GM23338 (cell line): ENCODE measurements around the gene TPRG1. TPM values are rescaled to one million over a fixed set of nuclear protein-coding genes. Genes with fewer than 3 reads are reported as not detected.

Source experiments
- ATAC-seq: fragments of 200-7000 bp; cut with Tn5 transposase; 3 replicates; pipeline ENCODE4 v1.9.1; 2020
- DNase-seq: peaks from one replicate; pipeline ENCODE4 v3.0.0-alpha.2; 2015; ENCODE audit warnings: low spot score
- H2AFZ ChIP-seq: fragments of 200-600 bp; sonication (generic); 2 replicates; pipeline ENCODE4 v1.8.0; 2016; ENCODE audit warnings: antibody characterized with exemption, mild to moderate bottlenecking, moderate library complexity
- H3F3A ChIP-seq: fragments of 200-600 bp; sonication (generic); replicated peaks from 2 replicates; pipeline ENCODE4 v1.8.0; 2017; ENCODE audit warnings: antibody characterized with exemption, mixed run types, low read depth
- H3K27ac ChIP-seq: fragments of 200-600 bp; sonication (generic); 2 replicates; pipeline ENCODE4 v1.6.1; 2016; ENCODE audit warnings: low read depth
- H3K27me3 ChIP-seq: fragments of 200-600 bp; sonication (generic); 2 replicates; pipeline ENCODE4 v1.8.0; 2016; ENCODE audit warnings: mild to moderate bottlenecking, mixed run types, moderate library complexity; ENCODE audit not compliant: insufficient read depth
- H3K36me3 ChIP-seq: fragments of 200-600 bp; sonication (generic); 2 replicates; pipeline ENCODE4 v1.8.0; 2016; ENCODE audit warnings: mild to moderate bottlenecking; ENCODE audit not compliant: insufficient read depth
- H3K4me1 ChIP-seq: fragments of 200-600 bp; sonication (generic); 2 replicates; pipeline ENCODE4 v1.8.0; 2016; ENCODE audit warnings: mild to moderate bottlenecking, moderate library complexity; ENCODE audit not compliant: insufficient read depth
- H3K4me2 ChIP-seq: fragments of 200-600 bp; sonication (generic); 2 replicates; pipeline ENCODE4 v1.7.1; 2017; ENCODE audit warnings: mixed run types
- H3K4me3 ChIP-seq: fragments of 200-600 bp; sonication (generic); 2 replicates; pipeline ENCODE4 v1.6.1; 2016; ENCODE audit warnings: mixed run types
- H3K79me2 ChIP-seq: fragments of 200-600 bp; sonication (generic); replicated peaks from 2 replicates; pipeline ENCODE4 v1.8.0; 2017; ENCODE audit warnings: mild to moderate bottlenecking; ENCODE audit not compliant: insufficient read depth
- H3K9me2 ChIP-seq: fragments of 200-600 bp; sonication (generic); 2 replicates; pipeline ENCODE4 v1.8.0; 2017; ENCODE audit not compliant: insufficient read depth
- H4K20me1 ChIP-seq: fragments of 200-600 bp; sonication (generic); replicated peaks from 2 replicates; pipeline ENCODE4 v1.8.0; 2017; ENCODE audit warnings: mild to moderate bottlenecking; ENCODE audit not compliant: insufficient read depth
- H3K27ac Mint-ChIP-seq: 2 replicates; pipeline ENCODE4 v1.8.0; 2020; ENCODE audit warnings: inconsistent platforms, mild to moderate bottlenecking, moderate library complexity, mixed read lengths
- H3K27me3 Mint-ChIP-seq: 3 replicates; pipeline ENCODE4 v1.8.0; 2022; ENCODE audit warnings: low read depth, mild to moderate bottlenecking, moderate library complexity, mixed read lengths, inconsistent platforms; ENCODE audit not compliant: insufficient read depth, poor library complexity
- H3K36me3 Mint-ChIP-seq: 3 replicates; pipeline ENCODE4 v1.8.0; 2021; ENCODE audit warnings: low read depth, mild to moderate bottlenecking, inconsistent platforms, moderate library complexity, mixed read lengths
- H3K4me1 Mint-ChIP-seq: 3 replicates; pipeline ENCODE4 v1.8.0; 2020; ENCODE audit warnings: mild to moderate bottlenecking, inconsistent platforms, mixed read lengths
- H3K4me3 Mint-ChIP-seq: 3 replicates; pipeline ENCODE4 v1.8.0; 2021; ENCODE audit warnings: moderate library complexity, mild to moderate bottlenecking, inconsistent platforms, mixed read lengths
- H3K9me3 Mint-ChIP-seq: 3 replicates; pipeline ENCODE4 v1.8.0; 2020; ENCODE audit warnings: moderate library complexity, mild to moderate bottlenecking, inconsistent platforms, mixed read lengths
- CREB1 ChIP-seq: fragments of 250-450 bp; sonication (Bioruptor Pico); IDR thresholded peaks from 2 replicates; pipeline ENCODE4 v1.5.0; 2020; ENCODE audit warnings: low read depth, mild to moderate bottlenecking, moderate library complexity
- EZH2 ChIP-seq: fragments of 200-600 bp; sonication (generic); IDR thresholded peaks from one replicate; pipeline ENCODE4 v1.8.0; 2017; ENCODE audit warnings: antibody characterized with exemption, mild to moderate bottlenecking, low read depth; ENCODE audit not compliant: unreplicated experiment
- EZH2phosphoT487 ChIP-seq: fragments of 200-600 bp; sonication (generic); IDR thresholded peaks from one replicate; pipeline ENCODE4 v1.8.1; 2018; ENCODE audit warnings: antibody characterized with exemption; ENCODE audit not compliant: unreplicated experiment
- JUNB ChIP-seq: IDR thresholded peaks from one replicate; pipeline ENCODE4 v1.6.1; 2016; ENCODE audit warnings: antibody characterized with exemption; ENCODE audit not compliant: unreplicated experiment
- NANOG ChIP-seq: IDR thresholded peaks from 2 replicates; pipeline ENCODE4 v1.6.1; 2016; ENCODE audit warnings: antibody characterized with exemption, borderline replicate concordance
- POLR2AphosphoS5 ChIP-seq: IDR thresholded peaks from 2 replicates; pipeline ENCODE4 v1.6.1; 2016; ENCODE audit warnings: antibody characterized with exemption, low read depth
- STAT1 ChIP-seq: IDR thresholded peaks from one replicate; pipeline ENCODE4 v1.6.1; 2016; ENCODE audit warnings: antibody characterized with exemption; ENCODE audit not compliant: unreplicated experiment
- ZNF114 ChIP-seq: fragments of 250-450 bp; sonication (Bioruptor Pico); IDR thresholded peaks from 2 replicates; pipeline ENCODE4 v1.5.0; 2020; ENCODE audit warnings: mild to moderate bottlenecking, moderate library complexity
- ZNF331 ChIP-seq: fragments of 250-450 bp; sonication (Bioruptor Pico); IDR thresholded peaks from 2 replicates; pipeline ENCODE4 v1.5.0; 2020; ENCODE audit warnings: low read depth, mild to moderate bottlenecking, moderate library complexity
- polyA plus RNA-seq: library from polyadenylated mRNA; unstranded; fragments of >200 nt; fragmentation: Nextera tagmentation; extraction: Ambion mirVana; gene quantifications from 2 replicates; pipeline ENCODE4 v1.2.1, GENCODE V29; 2016
- total RNA-seq: library from RNA; depleted of rRNA; stranded (reverse); fragments of >200 nt; shearing (Covaris generic); gene quantifications from 2 replicates; pipeline ENCODE4 v1.2.3, GENCODE V29; 2014
- TF ChIP-seq, protein P1 (sequence below), 2 experiments: fragments of 200-600 bp in 1 of 2; sonication (generic) in 1 of 2; conservative IDR thresholded peaks; 2 replicates each; pipeline versions ENCODE4 v1.5.1 to v1.6.1; 2016 to 2017; ENCODE audit warnings: antibody characterized with exemption in 2 of 2, low read depth in 2 of 2, mild to moderate bottlenecking in 2 of 2, moderate library complexity in 1 of 2
- TF ChIP-seq, protein P2 (sequence below): IDR thresholded peaks from 2 replicates; pipeline ENCODE4 v1.6.1; 2016; ENCODE audit warnings: antibody characterized with exemption
- TF ChIP-seq, protein P3 (sequence below): IDR thresholded peaks from one replicate; pipeline ENCODE4 v1.6.1; 2018; ENCODE audit warnings: antibody characterized with exemption; ENCODE audit not compliant: unreplicated experiment

The TPRG1 gene
- total and polyA plus RNA-seq, 2 experiments from 2014 or later = 0.74 to 1.7 TPM

DNA sequence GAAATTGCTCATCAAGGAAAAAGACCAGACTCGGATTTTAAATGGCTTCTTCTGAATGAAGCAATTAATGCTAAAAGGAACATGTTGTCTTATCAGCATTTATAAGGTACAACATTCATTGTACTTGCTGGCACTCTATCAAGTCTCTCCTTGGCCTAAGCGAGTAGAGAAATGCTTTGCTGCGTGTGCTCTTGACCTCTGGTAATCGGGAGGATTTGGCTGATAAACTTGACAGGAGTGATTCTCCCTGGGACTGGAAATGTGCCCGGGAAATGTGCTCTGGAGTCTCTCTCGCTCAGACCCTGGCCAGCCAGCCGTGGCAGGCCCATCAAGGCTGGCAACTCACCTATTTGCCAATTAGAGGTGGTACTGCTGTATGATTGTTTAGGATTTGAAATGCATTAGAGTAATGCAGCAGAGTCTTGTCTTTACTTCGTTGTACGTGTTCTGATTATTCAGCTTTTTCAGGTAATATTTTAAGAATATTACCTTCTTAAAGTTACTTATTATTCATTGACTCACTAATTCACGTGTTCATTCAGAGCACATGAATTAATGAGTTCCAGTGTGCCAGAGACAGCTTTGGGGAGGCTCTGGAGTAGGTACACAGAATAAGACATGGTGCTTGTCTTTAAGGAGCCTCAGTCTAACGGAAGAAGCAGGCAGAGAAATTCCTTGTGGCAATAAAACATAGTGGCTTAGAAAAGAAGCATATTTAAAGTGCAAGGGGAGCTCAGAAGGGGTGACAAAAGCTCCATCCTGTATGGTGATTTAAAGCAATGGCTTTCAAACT, 48.0 kb upstream of the TPRG1 start:
- H3K36me3 Mint-ChIP-seq = no peaks in the 10 kb centered on the region
- H3K27ac ChIP-seq = no peak overlapping the region
- no peaks in the 10 kb centered on the region for H4K20me1 ChIP-seq
- H3K9me3 Mint-ChIP-seq = peaks cover 3% of the 10 kb centered on the region
- ATAC-seq = no peak
- no peaks in the 10 kb centered on the region; the same call in 1 of the 2 replicates for H3K4me1 ChIP-seq
- H3K27ac Mint-ChIP-seq = no peak overlapping the region
- H3F3A ChIP-seq = no peaks in the 10 kb centered on the region
- H3K4me3 ChIP-seq = no peak overlapping the region
- H2AFZ ChIP-seq = no peak overlapping the region
- TF ChIP-seq, protein P1, sequence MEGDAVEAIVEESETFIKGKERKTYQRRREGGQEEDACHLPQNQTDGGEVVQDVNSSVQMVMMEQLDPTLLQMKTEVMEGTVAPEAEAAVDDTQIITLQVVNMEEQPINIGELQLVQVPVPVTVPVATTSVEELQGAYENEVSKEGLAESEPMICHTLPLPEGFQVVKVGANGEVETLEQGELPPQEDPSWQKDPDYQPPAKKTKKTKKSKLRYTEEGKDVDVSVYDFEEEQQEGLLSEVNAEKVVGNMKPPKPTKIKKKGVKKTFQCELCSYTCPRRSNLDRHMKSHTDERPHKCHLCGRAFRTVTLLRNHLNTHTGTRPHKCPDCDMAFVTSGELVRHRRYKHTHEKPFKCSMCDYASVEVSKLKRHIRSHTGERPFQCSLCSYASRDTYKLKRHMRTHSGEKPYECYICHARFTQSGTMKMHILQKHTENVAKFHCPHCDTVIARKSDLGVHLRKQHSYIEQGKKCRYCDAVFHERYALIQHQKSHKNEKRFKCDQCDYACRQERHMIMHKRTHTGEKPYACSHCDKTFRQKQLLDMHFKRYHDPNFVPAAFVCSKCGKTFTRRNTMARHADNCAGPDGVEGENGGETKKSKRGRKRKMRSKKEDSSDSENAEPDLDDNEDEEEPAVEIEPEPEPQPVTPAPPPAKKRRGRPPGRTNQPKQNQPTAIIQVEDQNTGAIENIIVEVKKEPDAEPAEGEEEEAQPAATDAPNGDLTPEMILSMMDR (conservative IDR thresholded peaks at IDR 0.05; ENCODE audit: low read depth in 2 of 2) = no peak
- TF ChIP-seq JUNB (no peak), ZNF331 (no peak), CREB1 (no peak)
- peaks cover 2% of the 10 kb centered on the region for H3K27me3 Mint-ChIP-seq
- H3K79me2 ChIP-seq = no peaks in the 10 kb centered on the region
- no peak for DNase-seq
- H3K4me2 ChIP-seq = no peak overlapping the region
- no peak overlapping the region for H3K4me3 Mint-ChIP-seq
- no peaks in the 10 kb centered on the region for H3K36me3 ChIP-seq
- peaks cover 2% of the 10 kb centered on the region; the same call in 2 of the 3 replicates for H3K4me1 Mint-ChIP-seq
- H3K9me2 ChIP-seq = 0 out of 2 replicates have a peak, but pooled peaks cover 2% of the 10 kb centered on the region
- H3K27me3 ChIP-seq = no peaks in the 10 kb centered on the region

DNA sequence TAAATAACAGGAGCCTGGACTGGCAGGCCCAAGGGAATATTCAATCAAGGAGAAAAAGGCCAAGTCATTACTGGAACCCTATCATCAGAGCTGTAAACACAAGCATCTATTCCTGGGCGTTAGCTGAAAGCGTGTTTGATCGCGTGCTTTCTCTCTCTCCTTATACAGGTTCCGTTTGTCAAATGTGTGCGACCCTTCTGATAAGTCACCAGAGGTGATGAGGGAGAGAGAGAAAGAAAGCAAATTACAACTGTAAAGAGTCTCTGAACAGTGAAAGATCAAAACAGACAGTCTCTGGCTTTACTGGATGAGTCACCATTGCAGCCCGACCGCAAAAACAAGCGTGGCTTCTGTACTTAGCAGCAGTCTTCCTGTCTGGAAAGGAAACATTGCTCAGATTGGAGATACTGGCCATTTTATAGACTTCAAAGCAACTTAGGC, 39.5 kb upstream of the TPRG1 start:
- no peak for ATAC-seq
- TF ChIP-seq ZNF331 (no peak), EZH2phosphoT487 (no peak), JUNB (no peak), CREB1 (no peak), STAT1 (no peak), POLR2AphosphoS5 (no peak), EZH2 (no peak), NANOG (no peak), ZNF114 (no peak)
- TF ChIP-seq, protein P2, sequence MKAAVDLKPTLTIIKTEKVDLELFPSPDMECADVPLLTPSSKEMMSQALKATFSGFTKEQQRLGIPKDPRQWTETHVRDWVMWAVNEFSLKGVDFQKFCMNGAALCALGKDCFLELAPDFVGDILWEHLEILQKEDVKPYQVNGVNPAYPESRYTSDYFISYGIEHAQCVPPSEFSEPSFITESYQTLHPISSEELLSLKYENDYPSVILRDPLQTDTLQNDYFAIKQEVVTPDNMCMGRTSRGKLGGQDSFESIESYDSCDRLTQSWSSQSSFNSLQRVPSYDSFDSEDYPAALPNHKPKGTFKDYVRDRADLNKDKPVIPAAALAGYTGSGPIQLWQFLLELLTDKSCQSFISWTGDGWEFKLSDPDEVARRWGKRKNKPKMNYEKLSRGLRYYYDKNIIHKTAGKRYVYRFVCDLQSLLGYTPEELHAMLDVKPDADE = no peak
- TF ChIP-seq, protein P3, sequence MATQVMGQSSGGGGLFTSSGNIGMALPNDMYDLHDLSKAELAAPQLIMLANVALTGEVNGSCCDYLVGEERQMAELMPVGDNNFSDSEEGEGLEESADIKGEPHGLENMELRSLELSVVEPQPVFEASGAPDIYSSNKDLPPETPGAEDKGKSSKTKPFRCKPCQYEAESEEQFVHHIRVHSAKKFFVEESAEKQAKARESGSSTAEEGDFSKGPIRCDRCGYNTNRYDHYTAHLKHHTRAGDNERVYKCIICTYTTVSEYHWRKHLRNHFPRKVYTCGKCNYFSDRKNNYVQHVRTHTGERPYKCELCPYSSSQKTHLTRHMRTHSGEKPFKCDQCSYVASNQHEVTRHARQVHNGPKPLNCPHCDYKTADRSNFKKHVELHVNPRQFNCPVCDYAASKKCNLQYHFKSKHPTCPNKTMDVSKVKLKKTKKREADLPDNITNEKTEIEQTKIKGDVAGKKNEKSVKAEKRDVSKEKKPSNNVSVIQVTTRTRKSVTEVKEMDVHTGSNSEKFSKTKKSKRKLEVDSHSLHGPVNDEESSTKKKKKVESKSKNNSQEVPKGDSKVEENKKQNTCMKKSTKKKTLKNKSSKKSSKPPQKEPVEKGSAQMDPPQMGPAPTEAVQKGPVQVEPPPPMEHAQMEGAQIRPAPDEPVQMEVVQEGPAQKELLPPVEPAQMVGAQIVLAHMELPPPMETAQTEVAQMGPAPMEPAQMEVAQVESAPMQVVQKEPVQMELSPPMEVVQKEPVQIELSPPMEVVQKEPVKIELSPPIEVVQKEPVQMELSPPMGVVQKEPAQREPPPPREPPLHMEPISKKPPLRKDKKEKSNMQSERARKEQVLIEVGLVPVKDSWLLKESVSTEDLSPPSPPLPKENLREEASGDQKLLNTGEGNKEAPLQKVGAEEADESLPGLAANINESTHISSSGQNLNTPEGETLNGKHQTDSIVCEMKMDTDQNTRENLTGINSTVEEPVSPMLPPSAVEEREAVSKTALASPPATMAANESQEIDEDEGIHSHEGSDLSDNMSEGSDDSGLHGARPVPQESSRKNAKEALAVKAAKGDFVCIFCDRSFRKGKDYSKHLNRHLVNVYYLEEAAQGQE = no peak

More for the DNA sequence above, 39.5 kb upstream of the TPRG1 start:
- Mint-ChIP-seq H3K27me3 (no peaks in the 10 kb centered on the region), H3K9me3 (no peaks in the 10 kb centered on the region), H3K4me3 (no peak overlapping the region), H3K4me1 (no peaks in the 10 kb centered on the region), H3K27ac (no peak overlapping the region), H3K36me3 (no peaks in the 10 kb centered on the region)
- Histone ChIP-seq H3K9me2 (0 out of 2 replicates have a peak, but pooled peaks cover 2% of the 10 kb centered on the region), H3K4me1 (no peaks in the 10 kb centered on the region), H3K27ac (no peak overlapping the region), H3K79me2 (no peaks in the 10 kb centered on the region), H4K20me1 (no peaks in the 10 kb centered on the region), H2AFZ (no peak overlapping the region), H3F3A (no peaks in the 10 kb centered on the region), H3K27me3 (no peaks in the 10 kb centered on the region), H3K4me2 (no peak overlapping the region), H3K36me3 (no peaks in the 10 kb centered on the region), H3K4me3 (no peak overlapping the region)
- no peak for DNase-seq
